ENCODE measurements around the gene MSL2. TPM values are rescaled to one million over a fixed set of nuclear protein-coding genes. Genes with fewer than 3 reads are reported as not detected.

MSL2 gene
- total and polyA plus RNA-seq, 2 of the 4 experiments (the other 2 are of a cell fraction), result 7.1 to 13.6 TPM

GRCh38 chr3:136151219-136151618 lies 44.9 kb downstream of the MSL2 start:
- no peak overlapping the region for H3K56ac ChIP-seq (ENCODE audit: extremely low read depth, insufficient read depth, low read length)
- no peak overlapping the region for H3K4me3 ChIP-seq (ENCODE audit: insufficient read depth, low read depth, low read length)
- H2BK15ac ChIP-seq (ENCODE audit: low read depth, low read length), result no peak overlapping the region
- no peak overlapping the region for H3K18ac ChIP-seq (ENCODE audit: low read depth, low read length)
- no peak overlapping the region for H2BK20ac ChIP-seq (ENCODE audit: low read depth, low read length)
- peaks cover 72% of the 10 kb centered on the region for H4K20me1 ChIP-seq (ENCODE audit: insufficient read depth, low read length)
- no peaks in the 10 kb centered on the region for H3K27me3 ChIP-seq (ENCODE audit: control insufficient read depth, insufficient read depth, low read length)
- H3K4ac ChIP-seq (ENCODE audit: low read depth, low read length), result no peak overlapping the region
- no peak overlapping the region for H2BK5ac ChIP-seq (ENCODE audit: low read depth, low read length, poor library complexity, severe bottlenecking)
- in situ Hi-C loops (cut with MboI; ENCODE audit: low sequenced_read_pairs), result no loop called here
- no peak overlapping the region for H4K5ac ChIP-seq (ENCODE audit: low read depth, low read length)
- ChIA-PET POLR2A (ENCODE audit: unreplicated experiment) (no interaction called here), CTCF (interaction anchor here (0.6 kb wide), 1 partner anchor 9 kb away, joined by 3 read pairs; no protein-coding TSS in a partner anchor)
- dilution Hi-C loops (cut with HindIII; ENCODE audit: low sequenced_read_pairs, unreplicated experiment), result no loop called here
- H2BK120ac ChIP-seq (ENCODE audit: low read depth, low read length), result no peak overlapping the region
- TF ChIP-seq FOS (IDR thresholded peaks at IDR 0.05; ENCODE audit: low read depth, low read length) (no peak), SMC3 (IDR thresholded peaks at IDR 0.05; ENCODE audit: low read depth, low read length) (no peak), RCOR1 (IDR thresholded peaks at IDR 0.05; ENCODE audit: insufficient replicate concordance, low read length) (no peak), ELK1 (IDR thresholded peaks at IDR 0.05; ENCODE audit: borderline replicate concordance, low read depth, low read length) (no peak), RAD21 (IDR thresholded peaks at IDR 0.05; ENCODE audit: low read length) (no peak), USF2 (IDR thresholded peaks at IDR 0.05; ENCODE audit: low read depth, low read length) (no peak), RFX5 (IDR thresholded peaks at IDR 0.05; ENCODE audit: low read depth, low read length) (no peak), MAFK (IDR thresholded peaks at IDR 0.05; ENCODE audit: low read depth, low read length) (no peak)
- H3K9me1 ChIP-seq (ENCODE audit: insufficient read depth, low read length), result peaks cover 9% of the 10 kb centered on the region; the same call in 1 of the 2 replicates
- peaks cover 28 to 65% of the 10 kb centered on the region in 2 experiments for H3K79me1 ChIP-seq (ENCODE audit: low read depth in 1 of 2, low read length in 2 of 2)
- no peaks in the 10 kb centered on the region for H3K9me3 ChIP-seq (ENCODE audit: control insufficient read depth, insufficient read depth, low read length)
- H2AK5ac ChIP-seq (ENCODE audit: low read depth, low read length), result no peak overlapping the region; the same call in 1 of the 2 replicates
- 84% methylated on average over 5 of the region's 10 CpGs; no CpG with 5 or more reads in 1 of the 2 experiments for WGBS, 2 experiments (ENCODE audit: extremely low coverage in 2 of 2, insufficient read length in 1 of 2)
- DNase-seq (no peak), ATAC-seq (ENCODE audit: low read depth) (no peak; the same call in 1 of the 2 replicates)
- H3K9ac ChIP-seq (ENCODE audit: low read depth, low read length), result no peak overlapping the region
- H3K36me3 ChIP-seq (ENCODE audit: control insufficient read depth, insufficient read depth, low read length), result peaks cover 14% of the 10 kb centered on the region
- H2AK9ac ChIP-seq (replicated peaks; ENCODE audit: low read depth, low read length, poor library complexity), result no peak overlapping the region
- H4K8ac ChIP-seq (ENCODE audit: low read depth in 2 of 2, low read length in 2 of 2), result no peak overlapping the region
- H2AFZ ChIP-seq (replicated peaks; ENCODE audit: low read length, poor library complexity), result no peak overlapping the region
- intact Hi-C loops (cut with micrococcal nuclease), result loop anchor here (2.0 kb wide), 1 partner anchor 36 kb away; no protein-coding TSS in a partner anchor
- no TSS peak for BruUV-seq (replicated peaks)
- H3K4me2 ChIP-seq (ENCODE audit: low read depth, low read length), result no peak overlapping the region
- H3K23ac ChIP-seq (ENCODE audit: low read depth, low read length), result no peak overlapping the region
- H3K4me1 ChIP-seq (ENCODE audit: control insufficient read depth, insufficient read depth, low read length), result peaks cover 5% of the 10 kb centered on the region; the same call in 1 of the 2 replicates
- H3K14ac ChIP-seq (replicated peaks; ENCODE audit: low read depth, low read length), result peak overlapping the region; percentile 14; the same call in 1 of the 2 replicates
- no peak overlapping the region for H3K27ac ChIP-seq (ENCODE audit: insufficient read depth, low read length)
- H4K91ac ChIP-seq (ENCODE audit: insufficient read depth, low read depth, low read length), result no peak overlapping the region

Data from IMR-90 (cell line).